Epithelial cell of esophagus (primary cell): ENCODE data around the gene S100P.

ENCODE experiments used
- DNase-seq: peaks from one replicate; pipeline ENCODE4 v3.0.0; 2010; ENCODE audit warnings: low read depth
- H3K4me3 ChIP-seq: 2 replicates; pipeline ENCODE4 v1.5.1; 2011; ENCODE audit warnings: mild to moderate bottlenecking, low read length, control low read depth
- CTCF ChIP-seq: IDR thresholded peaks from 2 replicates; pipeline ENCODE4 v1.5.1; 2011; ENCODE audit warnings: low read depth, mild to moderate bottlenecking, low read length, control low read depth, inconsistent platforms; ENCODE audit not compliant: insufficient read depth; ENCODE audit errors: missing control alignments

The S100P gene

GRCh38 chr4:6684656-6685055 lies 9.0 kb upstream of the S100P start:
- H3K4me3 ChIP-seq, result no peak overlapping the region
- TF ChIP-seq CTCF, result no peak
- DNase-seq, result no peak

GRCh38 chr4:6686104-6686787 lies 7.4 kb upstream of the S100P start:
- no peak for TF ChIP-seq CTCF
- DNase-seq, result no peak
- H3K4me3 ChIP-seq, result no peak overlapping the region

GRCh38 chr4:6687947-6688878 lies 5.5 kb upstream of the S100P start:
- peak; percentile 31 for TF ChIP-seq CTCF
- peak; percentile 45 for DNase-seq
- no peak overlapping the region for H3K4me3 ChIP-seq

- no peak overlapping the region for H3K4me3 ChIP-seq
- DNase-seq, result peak; percentile 94
- peak; percentile 23 for TF ChIP-seq CTCF
Observed at GRCh38 chr4:6688879-6689505, 4.7 kb upstream of the S100P start.

- H3K4me3 ChIP-seq, result no peak overlapping the region
- no peak for DNase-seq
- TF ChIP-seq CTCF, result no peak
Observed at GRCh38 chr4:6689506-6689960, 4.1 kb upstream of the S100P start.

GRCh38 chr4:6692379-6692778 lies 1.3 kb upstream of the S100P start:
- no peak for DNase-seq
- TF ChIP-seq CTCF, result no peak

More at GRCh38 chr4:6692379-6692778, 1.3 kb upstream of the S100P start:
- no peak overlapping the region for H3K4me3 ChIP-seq
